Measurements from ENCODE around the gene ZNF287. TPM values are rescaled to one million over a fixed set of nuclear protein-coding genes. Genes with fewer than 3 reads are reported as not detected.

Gene ZNF287
- total RNA-seq, 1 donor from 2014 or later: 15.4 TPM

DNA sequence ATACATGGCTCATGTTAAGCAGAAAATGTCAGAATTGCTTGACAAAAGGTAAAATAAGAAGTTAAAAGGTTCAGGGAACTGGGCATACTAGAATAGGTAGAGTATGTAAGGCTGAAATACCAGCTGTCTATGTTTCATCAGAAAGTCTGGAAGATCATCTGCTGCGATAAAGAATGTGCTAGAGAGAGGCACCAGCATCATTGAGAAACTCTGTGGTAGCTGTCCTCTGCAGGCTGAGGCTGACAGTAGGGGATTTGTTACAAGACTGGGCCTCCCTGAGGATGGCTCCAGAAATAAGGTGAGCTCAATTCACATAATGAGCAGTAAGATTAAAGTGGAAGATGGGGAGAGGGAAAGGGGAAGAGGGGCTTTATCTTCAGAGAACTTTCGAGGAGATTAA is 4.5 kb upstream of the ZNF287 start:
- no peaks in the 10 kb centered on the region for H3K9me3 Mint-ChIP-seq
- ATAC-seq (ENCODE audit: low read depth) (no peak), DNase-seq (no peak)
- ChIA-PET CTCF (interaction anchor here (0.9 kb wide), 1 partner anchor 11 kb away, joined by 3 read pairs; no protein-coding TSS in a partner anchor), POLR2A (interaction anchor here (0.8 kb wide), 1 partner anchor 37 kb away, joined by 3 read pairs; no protein-coding TSS in a partner anchor)
- peaks cover 10% of the 10 kb centered on the region for H3K4me1 Mint-ChIP-seq
- no peak overlapping the region for H3K27ac Mint-ChIP-seq
- TF ChIP-seq, protein P1, sequence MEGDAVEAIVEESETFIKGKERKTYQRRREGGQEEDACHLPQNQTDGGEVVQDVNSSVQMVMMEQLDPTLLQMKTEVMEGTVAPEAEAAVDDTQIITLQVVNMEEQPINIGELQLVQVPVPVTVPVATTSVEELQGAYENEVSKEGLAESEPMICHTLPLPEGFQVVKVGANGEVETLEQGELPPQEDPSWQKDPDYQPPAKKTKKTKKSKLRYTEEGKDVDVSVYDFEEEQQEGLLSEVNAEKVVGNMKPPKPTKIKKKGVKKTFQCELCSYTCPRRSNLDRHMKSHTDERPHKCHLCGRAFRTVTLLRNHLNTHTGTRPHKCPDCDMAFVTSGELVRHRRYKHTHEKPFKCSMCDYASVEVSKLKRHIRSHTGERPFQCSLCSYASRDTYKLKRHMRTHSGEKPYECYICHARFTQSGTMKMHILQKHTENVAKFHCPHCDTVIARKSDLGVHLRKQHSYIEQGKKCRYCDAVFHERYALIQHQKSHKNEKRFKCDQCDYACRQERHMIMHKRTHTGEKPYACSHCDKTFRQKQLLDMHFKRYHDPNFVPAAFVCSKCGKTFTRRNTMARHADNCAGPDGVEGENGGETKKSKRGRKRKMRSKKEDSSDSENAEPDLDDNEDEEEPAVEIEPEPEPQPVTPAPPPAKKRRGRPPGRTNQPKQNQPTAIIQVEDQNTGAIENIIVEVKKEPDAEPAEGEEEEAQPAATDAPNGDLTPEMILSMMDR (IDR thresholded peaks at IDR 0.05): no peak
- H3K36me3 Mint-ChIP-seq (ENCODE audit: low read depth): peaks cover 2% of the 10 kb centered on the region
- intact Hi-C loops (cut with micrococcal nuclease): no loop called here
- no peak overlapping the region for H3K4me3 Mint-ChIP-seq
- H3K27me3 Mint-ChIP-seq: peaks cover 17% of the 10 kb centered on the region

DNA sequence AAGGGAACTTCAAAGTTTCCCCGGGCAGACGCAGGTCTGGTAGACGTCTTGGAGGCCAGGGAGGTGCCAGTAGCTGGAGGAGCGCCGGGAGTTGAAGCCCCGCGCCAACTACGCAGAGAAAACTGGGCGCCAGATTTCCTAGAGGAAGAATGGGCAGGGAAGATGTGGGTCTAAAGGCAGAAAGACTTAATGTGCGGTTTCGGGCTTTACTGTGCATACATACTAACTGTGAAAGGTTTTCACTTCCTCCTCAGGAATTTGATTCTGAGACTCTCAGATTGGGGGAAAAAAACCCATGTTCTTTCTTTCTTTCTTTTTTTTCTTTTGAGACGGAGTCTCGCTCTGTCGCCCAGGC is 331 bp upstream of the ZNF287 start:
- Mint-ChIP-seq H3K27me3 (no peaks in the 10 kb centered on the region), H3K36me3 (ENCODE audit: low read depth) (peaks cover 15% of the 10 kb centered on the region), H3K4me1 (peaks cover 14% of the 10 kb centered on the region), H3K27ac (peak overlapping the region; percentile 94), H3K9me3 (no peaks in the 10 kb centered on the region), H3K4me3 (peak overlapping the region; percentile 88)
- POLR2A ChIA-PET: interaction anchor here (0.9 to 2.0 kb wide), 5 partner anchors 15 to 44 kb away, joined by 3 to 26 read pairs (median 4); no protein-coding TSS in a partner anchor
- ATAC-seq (ENCODE audit: low read depth) (peak; percentile 60), DNase-seq (no peak)
- TF ChIP-seq, protein P1 (IDR thresholded peaks at IDR 0.05): no peak
- CTCF ChIA-PET: interaction anchor here (1.0 to 2.1 kb wide), 3 partner anchors 15 to 20 kb away, joined by 4 to 6 read pairs (median 5); no protein-coding TSS in a partner anchor
- intact Hi-C loops (cut with micrococcal nuclease): loop anchor here (1.0 to 2.0 kb wide), 5 partner anchors 15 to 189 kb away; partner anchors contain the start of gene ZNF624

DNA sequence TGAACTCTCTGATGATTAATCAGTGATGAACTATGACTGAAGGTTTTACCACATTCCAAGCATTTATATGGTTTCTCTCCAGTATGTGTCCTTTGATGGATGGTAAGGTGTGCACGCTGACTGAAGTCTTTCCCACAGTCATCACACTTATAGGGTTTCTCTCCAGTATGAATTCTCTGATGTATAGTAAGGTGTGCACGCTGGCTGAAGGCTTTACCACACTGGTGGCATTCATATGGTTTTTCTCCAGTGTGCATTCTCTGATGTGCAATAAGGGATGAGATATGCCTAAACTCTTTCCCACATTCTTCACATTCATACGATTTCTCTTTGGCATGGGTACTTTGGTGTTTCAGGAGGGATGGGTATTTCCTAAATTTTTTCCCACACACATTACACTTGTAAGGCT is 16.4 kb downstream of the ZNF287 start:
- no peak overlapping the region for H3K4me3 Mint-ChIP-seq
- peaks cover 46% of the 10 kb centered on the region for H3K9me3 Mint-ChIP-seq

DNA sequence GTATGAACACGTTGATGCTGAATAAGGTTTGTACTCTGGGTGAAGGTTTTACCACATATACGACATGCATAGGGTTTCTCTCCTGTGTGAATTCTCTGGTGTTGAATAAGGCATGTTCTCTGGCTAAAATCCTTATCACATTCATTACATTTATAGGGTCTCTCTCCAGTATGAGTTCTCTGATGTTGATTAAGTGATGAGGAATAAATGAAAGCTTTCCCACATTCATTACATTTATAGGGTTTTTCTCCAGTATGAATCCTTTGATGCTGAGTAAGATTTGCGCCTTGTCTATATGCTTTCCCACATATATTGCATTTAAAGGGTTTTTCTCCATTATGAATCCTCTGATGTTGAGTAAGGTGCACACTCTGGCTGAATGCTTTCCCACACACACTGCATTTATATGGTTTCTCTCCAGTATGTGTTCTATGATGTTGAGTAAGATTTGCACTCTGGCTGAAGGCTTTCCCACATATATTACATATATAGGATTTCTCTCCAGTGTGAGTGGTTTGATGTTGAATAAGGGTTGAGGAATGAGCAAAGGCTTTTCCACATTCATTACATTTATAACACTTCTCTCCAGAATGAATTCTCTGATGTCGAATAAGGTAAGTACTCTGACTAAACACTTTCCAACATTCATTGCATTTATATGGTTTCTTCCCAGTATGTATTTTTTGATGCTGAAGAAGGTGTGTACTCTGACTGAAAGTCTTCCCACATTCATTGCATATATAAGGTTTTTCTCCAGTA is 16.9 kb downstream of the ZNF287 start:
- POLR2A ChIA-PET: no interaction called here

More for the DNA sequence above, 16.4 kb downstream of the ZNF287 start:
- no peaks in the 10 kb centered on the region for H3K4me1 Mint-ChIP-seq
- ChIA-PET CTCF (no interaction called here), POLR2A (no interaction called here)
- peaks cover 65% of the 10 kb centered on the region for H3K36me3 Mint-ChIP-seq (ENCODE audit: low read depth)
- no peaks in the 10 kb centered on the region for H3K27me3 Mint-ChIP-seq
- no peak for DNase-seq
- ATAC-seq (ENCODE audit: low read depth): no peak
- intact Hi-C loops (cut with micrococcal nuclease): no loop called here
- TF ChIP-seq, protein P1 (IDR thresholded peaks at IDR 0.05): no peak
- H3K27ac Mint-ChIP-seq: no peak overlapping the region

DNA sequence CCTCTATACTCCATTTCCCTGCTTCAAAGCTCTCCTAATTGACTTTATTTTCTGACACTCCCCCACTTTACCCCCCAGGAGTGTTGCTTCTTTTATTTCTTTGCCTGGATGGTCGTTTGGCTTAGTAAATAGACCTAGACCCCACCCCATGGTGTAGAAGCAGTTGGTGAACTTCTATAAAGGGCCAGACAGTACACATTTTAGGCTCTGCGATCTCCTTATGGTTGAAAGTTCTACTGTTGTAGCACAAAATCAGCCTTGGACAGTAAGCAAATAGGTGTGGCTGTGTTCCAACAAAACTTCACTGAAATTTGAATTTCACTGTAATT is 31.9 kb downstream of the ZNF287 start:
- peaks cover 21% of the 10 kb centered on the region for H3K4me1 Mint-ChIP-seq
- H3K27ac Mint-ChIP-seq: peak overlapping the region; percentile 99
- DNase-seq (no peak), ATAC-seq (ENCODE audit: low read depth) (no peak)
- ChIA-PET CTCF (interaction anchor here (1.9 to 4.2 kb wide), 3 partner anchors 16 to 51 kb away, joined by 7 to 28 read pairs (median 12); no protein-coding TSS in a partner anchor), POLR2A (interaction anchor here (0.8 to 2.3 kb wide), 8 partner anchors 12 to 743 kb away, joined by 3 to 26 read pairs (median 16); partner anchors contain the start of genes TRPV2, UBB and ZNF287)
- H3K27me3 Mint-ChIP-seq: no peaks in the 10 kb centered on the region
- TF ChIP-seq, protein P1 (IDR thresholded peaks at IDR 0.05): no peak
- peak overlapping the region; percentile 98 for H3K4me3 Mint-ChIP-seq
- H3K36me3 Mint-ChIP-seq (ENCODE audit: low read depth): peaks cover 7% of the 10 kb centered on the region
- intact Hi-C loops (cut with micrococcal nuclease): loop anchor here (1.0 to 10.0 kb wide), 7 partner anchors 32 to 1054 kb away; partner anchors contain the start of genes PEMT and ZNF287
- no peaks in the 10 kb centered on the region for H3K9me3 Mint-ChIP-seq

More for the DNA sequence above, 16.9 kb downstream of the ZNF287 start:
- Mint-ChIP-seq H3K4me3 (no peak overlapping the region), H3K27me3 (no peaks in the 10 kb centered on the region), H3K9me3 (peaks cover 45% of the 10 kb centered on the region), H3K4me1 (no peaks in the 10 kb centered on the region), H3K36me3 (ENCODE audit: low read depth) (peaks cover 59% of the 10 kb centered on the region), H3K27ac (no peak overlapping the region)
- CTCF ChIA-PET: no interaction called here
- intact Hi-C loops (cut with micrococcal nuclease): no loop called here
- DNase-seq (no peak), ATAC-seq (ENCODE audit: low read depth) (no peak)
- TF ChIP-seq, protein P1 (IDR thresholded peaks at IDR 0.05): no peak
